SH-SY5Y (cell line): ENCODE results near the gene SKAP1.

Experiments used
- GATA2 ChIP-seq: IDR thresholded peaks from 2 replicates; pipeline ENCODE4 v1.6.1; 2011; ENCODE audit warnings: mild to moderate bottlenecking, low read depth, low read length
- GATA3 ChIP-seq: IDR thresholded peaks from 2 replicates; pipeline ENCODE4 v1.6.1; 2011; ENCODE audit warnings: low read depth, mild to moderate bottlenecking, low read length, moderate library complexity

DNA sequence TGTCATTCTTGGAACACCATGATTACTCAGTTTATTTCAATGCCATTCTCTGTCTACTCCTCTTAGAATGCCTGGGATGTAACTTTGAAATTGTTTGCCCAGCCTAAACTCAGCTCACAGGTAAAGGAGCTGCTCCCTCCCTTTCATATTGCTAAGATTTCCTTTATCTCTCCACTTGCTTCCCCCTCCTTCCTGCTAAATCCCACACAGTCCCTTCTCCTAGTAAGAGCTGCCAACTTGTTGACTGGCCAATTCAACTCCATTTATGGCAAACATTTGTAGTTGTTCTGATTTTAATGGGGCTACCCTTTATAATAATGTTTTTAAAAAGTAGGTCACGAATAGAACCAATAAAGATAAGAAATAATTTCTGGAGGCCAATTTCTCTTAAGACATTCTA lies 146.1 kb downstream of the SKAP1 start:
- TF ChIP-seq GATA3 = no peak
- no peak for TF ChIP-seq GATA2
